ENCODE measurements around the gene CCAR1. TPM values are rescaled to one million over a fixed set of nuclear protein-coding genes. Genes with fewer than 3 reads are reported as not detected.
"Not testable (repeated sequence)": the region's sequence is repeated elsewhere in the genome, so short reads cannot be mapped to it uniquely, and the experiment has no call there.

Gene CCAR1
- total RNA-seq, 2 donors from 2014 or later: 26.0 to 30.5 TPM

- ATAC-seq: no peak
- no peak for DNase-seq
- intact Hi-C loops (cut with DNase I): no loop called here
Observed at GRCh38 chr10:68756246-68756645, 35.2 kb downstream of the CCAR1 start.

- no peak for ATAC-seq
- intact Hi-C loops (cut with DNase I): no loop called here
- no peak for DNase-seq
Observed at GRCh38 chr10:68756766-68757165, 35.7 kb downstream of the CCAR1 start.

GRCh38 chr10:68759223-68759863, 38.3 kb downstream of the CCAR1 start:
- ATAC-seq (no peak), DNase-seq (no peak)
- intact Hi-C loops (cut with DNase I): no loop called here

GRCh38 chr10:68759967-68760366, 38.9 kb downstream of the CCAR1 start:
- DNase-seq (no peak), ATAC-seq (no peak)
- intact Hi-C loops (cut with DNase I): no loop called here

- intact Hi-C loops (cut with DNase I); ATAC-seq; DNase-seq: not testable (repeated sequence)
Observed at GRCh38 chr10:68767407-68767806, 46.4 kb downstream of the CCAR1 start.

- ATAC-seq: no peak
Observed at GRCh38 chr10:68781613-68782574, 60.9 kb downstream of the CCAR1 start.

GRCh38 chr10:68784476-68784875, 63.4 kb downstream of the CCAR1 start:
- no peak for DNase-seq
- intact Hi-C loops (cut with DNase I): no loop called here
- ATAC-seq: no peak

More at GRCh38 chr10:68781613-68782574, 60.9 kb downstream of the CCAR1 start:
- intact Hi-C loops (cut with DNase I): no loop called here
- no peak for DNase-seq

GRCh38 chr10:68787813-68788212, 66.8 kb downstream of the CCAR1 start:
- DNase-seq (no peak), ATAC-seq (no peak)
- intact Hi-C loops (cut with DNase I): no loop called here

- ATAC-seq (no peak), DNase-seq (no peak)
- intact Hi-C loops (cut with DNase I): loop anchor here (5.0 to 10.0 kb wide), 2 partner anchors 104 to 107 kb away; no protein-coding TSS in a partner anchor
Observed at GRCh38 chr10:68790476-68790875, 69.4 kb downstream of the CCAR1 start.

GRCh38 chr10:68792115-68792514, 71.1 kb downstream of the CCAR1 start:
- ATAC-seq (no peak), DNase-seq (no peak)
- intact Hi-C loops (cut with DNase I): loop anchor here (5.0 to 10.0 kb wide), 2 partner anchors 103 to 105 kb away; no protein-coding TSS in a partner anchor

- intact Hi-C loops (cut with DNase I): loop anchor here in 1 of 2 donors (10.0 kb wide), 1 partner anchor 99 kb away; no protein-coding TSS in a partner anchor
- ATAC-seq (no peak), DNase-seq (no peak)
Observed at GRCh38 chr10:68795886-68796532, 75.0 kb downstream of the CCAR1 start.

- intact Hi-C loops (cut with DNase I): loop anchor here in 1 of 2 donors (10.0 kb wide), 1 partner anchor 98 kb away; no protein-coding TSS in a partner anchor
- ATAC-seq (no peak), DNase-seq (no peak)
Observed at GRCh38 chr10:68796605-68797004, 75.6 kb downstream of the CCAR1 start.

GRCh38 chr10:68800211-68800610, 79.2 kb downstream of the CCAR1 start:
- ATAC-seq (no peak), DNase-seq (no peak)
- intact Hi-C loops (cut with DNase I): no loop called here

GRCh38 chr10:68804692-68805091, 83.7 kb downstream of the CCAR1 start:
- no peak for ATAC-seq
- intact Hi-C loops (cut with DNase I): no loop called here
- DNase-seq: no peak

GRCh38 chr10:68810830-68811229, 89.8 kb downstream of the CCAR1 start:
- DNase-seq; intact Hi-C loops (cut with DNase I); ATAC-seq: not testable (repeated sequence)

- ATAC-seq (no peak), DNase-seq (no peak)
- intact Hi-C loops (cut with DNase I): no loop called here
Observed at GRCh38 chr10:68811314-68812009, 90.4 kb downstream of the CCAR1 start.

- ATAC-seq: no peak
- intact Hi-C loops (cut with DNase I): no loop called here
- no peak for DNase-seq
Observed at GRCh38 chr10:68812420-68812819, 91.4 kb downstream of the CCAR1 start.

- DNase-seq (no peak), ATAC-seq (no peak)
- intact Hi-C loops (cut with DNase I): no loop called here
Observed at GRCh38 chr10:68813559-68813958, 92.5 kb downstream of the CCAR1 start.

- DNase-seq (no peak), ATAC-seq (no peak)
- intact Hi-C loops (cut with DNase I): no loop called here
Observed at GRCh38 chr10:68816796-68817412, 95.9 kb downstream of the CCAR1 start.
